GM12873 (cell line): ENCODE data around the gene HUNK.

Source experiments
- TF ChIP-seq, protein P1 (sequence below): IDR thresholded peaks from 2 replicates; pipeline ENCODE4 v1.5.1; 2012; ENCODE audit warnings: low read depth, mild to moderate bottlenecking, moderate library complexity, low read length, control low read depth; ENCODE audit not compliant: insufficient read depth; ENCODE audit errors: missing control alignments

The HUNK gene

DNA sequence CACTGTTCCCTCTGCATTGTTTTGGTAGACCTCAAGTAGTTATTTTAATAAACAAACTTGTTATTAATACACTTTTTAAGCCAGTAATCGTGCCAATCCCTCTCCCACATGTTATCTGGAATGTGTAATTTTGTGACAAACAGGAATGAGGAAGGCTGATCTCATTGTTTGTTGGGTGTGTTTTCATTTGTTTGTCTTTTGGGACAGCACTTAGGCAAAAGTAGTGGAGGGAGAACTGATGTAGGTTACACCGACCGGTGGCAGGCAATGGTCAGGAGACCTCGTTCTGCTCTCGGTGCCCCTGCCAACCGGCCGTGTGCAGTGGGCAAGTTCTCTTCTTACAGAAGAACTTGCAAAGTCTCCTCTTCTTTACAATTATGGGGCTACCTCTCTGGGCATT is 99.8 kb downstream of the HUNK start:
- TF ChIP-seq, protein P1, sequence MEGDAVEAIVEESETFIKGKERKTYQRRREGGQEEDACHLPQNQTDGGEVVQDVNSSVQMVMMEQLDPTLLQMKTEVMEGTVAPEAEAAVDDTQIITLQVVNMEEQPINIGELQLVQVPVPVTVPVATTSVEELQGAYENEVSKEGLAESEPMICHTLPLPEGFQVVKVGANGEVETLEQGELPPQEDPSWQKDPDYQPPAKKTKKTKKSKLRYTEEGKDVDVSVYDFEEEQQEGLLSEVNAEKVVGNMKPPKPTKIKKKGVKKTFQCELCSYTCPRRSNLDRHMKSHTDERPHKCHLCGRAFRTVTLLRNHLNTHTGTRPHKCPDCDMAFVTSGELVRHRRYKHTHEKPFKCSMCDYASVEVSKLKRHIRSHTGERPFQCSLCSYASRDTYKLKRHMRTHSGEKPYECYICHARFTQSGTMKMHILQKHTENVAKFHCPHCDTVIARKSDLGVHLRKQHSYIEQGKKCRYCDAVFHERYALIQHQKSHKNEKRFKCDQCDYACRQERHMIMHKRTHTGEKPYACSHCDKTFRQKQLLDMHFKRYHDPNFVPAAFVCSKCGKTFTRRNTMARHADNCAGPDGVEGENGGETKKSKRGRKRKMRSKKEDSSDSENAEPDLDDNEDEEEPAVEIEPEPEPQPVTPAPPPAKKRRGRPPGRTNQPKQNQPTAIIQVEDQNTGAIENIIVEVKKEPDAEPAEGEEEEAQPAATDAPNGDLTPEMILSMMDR: no peak

DNA sequence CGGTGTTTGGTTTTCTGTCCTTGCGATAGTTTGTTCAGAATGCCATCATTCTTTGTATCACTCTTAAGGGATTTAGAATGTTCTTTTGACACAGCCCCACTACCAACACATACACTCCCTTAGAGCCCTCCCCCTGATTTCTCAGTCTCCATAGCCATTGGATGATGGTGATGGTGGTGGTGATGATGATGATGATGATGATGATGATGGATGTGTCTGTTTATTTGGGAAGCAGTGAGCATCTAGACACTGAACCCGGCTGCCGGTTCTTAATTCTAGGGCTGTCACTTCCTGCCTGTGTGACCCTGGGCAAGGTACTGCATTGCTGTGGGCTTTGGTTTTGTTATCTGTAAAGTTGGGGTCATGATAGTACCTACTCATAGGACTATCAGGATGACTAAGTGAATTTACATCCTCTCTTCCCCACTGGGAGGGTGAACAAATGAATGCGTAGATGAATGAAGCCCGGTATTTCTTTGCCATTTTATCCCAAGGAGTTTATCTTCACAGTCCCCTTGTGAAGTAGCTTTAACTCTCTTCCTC is 100.7 kb downstream of the HUNK start:
- TF ChIP-seq, protein P1: no peak

DNA sequence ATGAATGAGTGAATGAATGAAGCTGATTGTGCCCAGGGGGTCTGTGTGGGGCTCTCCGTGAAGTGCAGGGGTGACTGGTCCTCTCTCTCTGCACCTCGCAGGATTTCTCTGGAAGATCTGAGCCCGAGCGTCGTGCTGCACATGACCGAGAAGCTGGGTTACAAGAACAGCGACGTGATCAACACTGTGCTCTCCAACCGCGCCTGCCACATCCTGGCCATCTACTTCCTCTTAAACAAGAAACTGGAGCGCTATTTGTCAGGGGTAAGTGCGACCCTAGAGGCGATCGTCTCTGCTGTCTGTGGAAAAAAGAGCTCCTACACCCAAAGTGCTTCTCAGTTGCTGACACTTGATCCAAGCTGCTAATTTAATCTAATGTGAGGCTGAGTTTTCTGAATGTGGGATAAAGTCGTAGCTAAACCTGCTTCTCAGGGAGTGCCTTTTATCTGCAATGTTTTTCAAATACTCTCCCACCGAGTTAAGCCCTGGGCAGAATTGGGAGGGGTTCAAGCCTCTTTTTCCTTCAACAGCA is 101.7 kb downstream of the HUNK start:
- TF ChIP-seq, protein P1: no peak

DNA sequence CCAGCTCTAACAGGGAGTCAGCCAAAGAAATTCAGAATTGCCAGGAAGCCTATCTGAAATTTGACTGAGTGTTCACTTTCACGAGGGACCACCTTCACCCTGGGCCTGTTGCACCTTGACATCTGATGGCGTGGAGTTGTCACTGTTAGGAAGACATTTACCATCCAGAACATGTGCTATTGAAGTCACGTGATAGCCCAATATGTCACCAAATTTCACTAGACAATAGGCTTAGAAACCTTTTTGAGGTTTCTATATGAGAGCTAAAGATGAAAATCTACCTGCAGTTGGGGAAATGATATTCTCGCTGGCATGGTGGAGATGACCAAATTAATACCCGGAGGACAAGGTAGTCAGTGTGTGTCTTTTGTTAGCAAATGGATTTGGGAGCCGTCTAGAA is 102.7 kb downstream of the HUNK start:
- TF ChIP-seq, protein P1: no peak

DNA sequence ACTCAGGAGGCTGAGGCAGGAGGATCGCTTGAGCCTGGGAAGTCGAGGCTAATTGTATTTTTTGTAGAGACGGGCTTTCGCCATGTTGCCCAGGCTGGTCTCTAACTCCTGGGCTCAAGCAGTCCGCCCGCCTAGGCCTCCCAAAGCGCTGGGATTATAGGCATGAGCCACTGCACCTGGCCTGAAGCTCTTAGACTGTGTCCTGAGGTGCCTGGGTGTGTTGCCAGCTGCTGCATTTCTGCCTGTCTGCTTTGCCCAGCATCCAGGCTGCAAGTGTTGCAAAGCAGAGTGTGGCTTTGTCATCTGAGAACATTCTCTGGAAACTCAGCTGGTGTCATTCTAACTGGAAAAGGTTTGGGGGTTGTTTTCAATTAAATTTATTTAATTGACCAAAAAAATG is 105.0 kb downstream of the HUNK start:
- TF ChIP-seq, protein P1: no peak

DNA sequence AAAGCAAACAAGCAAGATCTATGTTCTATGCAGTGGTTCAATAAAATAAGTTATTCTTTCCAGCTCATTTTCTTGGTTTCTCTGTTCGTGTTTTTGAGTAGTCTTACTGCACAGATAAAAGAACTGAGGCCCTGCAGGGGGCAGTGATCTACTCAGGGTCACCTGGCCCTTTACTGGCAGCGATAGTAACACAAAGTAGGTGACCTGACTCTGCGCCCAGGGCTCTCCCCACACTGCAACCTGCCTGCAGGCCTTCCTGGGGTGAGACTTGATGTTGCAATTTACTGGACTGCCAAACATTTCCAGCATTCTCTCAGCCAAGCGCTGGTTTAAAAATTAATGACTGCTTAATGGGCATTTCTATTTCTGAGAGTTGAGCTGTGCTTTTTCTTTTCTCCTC is 110.3 kb downstream of the HUNK start:
- TF ChIP-seq, protein P1: no peak

DNA sequence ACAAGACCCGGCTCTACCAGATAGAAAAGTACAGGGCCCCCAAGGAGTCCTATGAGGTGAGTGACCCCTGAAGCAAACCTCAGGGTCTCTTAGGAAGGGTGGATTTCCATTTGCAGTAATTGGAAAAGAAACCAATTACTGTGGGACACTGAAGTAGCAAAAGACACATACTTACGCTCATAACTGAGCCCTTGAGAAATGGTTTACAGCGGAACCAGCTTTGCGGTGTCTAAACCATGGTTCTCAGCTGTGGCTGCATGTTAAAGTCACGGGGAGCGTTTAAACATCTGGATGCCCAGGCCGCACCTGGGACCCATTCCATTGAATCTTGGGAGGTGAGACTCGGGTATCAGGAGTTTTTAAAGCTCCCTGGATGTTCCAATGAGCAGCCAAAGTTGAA is 110.7 kb downstream of the HUNK start:
- TF ChIP-seq, protein P1: no peak

DNA sequence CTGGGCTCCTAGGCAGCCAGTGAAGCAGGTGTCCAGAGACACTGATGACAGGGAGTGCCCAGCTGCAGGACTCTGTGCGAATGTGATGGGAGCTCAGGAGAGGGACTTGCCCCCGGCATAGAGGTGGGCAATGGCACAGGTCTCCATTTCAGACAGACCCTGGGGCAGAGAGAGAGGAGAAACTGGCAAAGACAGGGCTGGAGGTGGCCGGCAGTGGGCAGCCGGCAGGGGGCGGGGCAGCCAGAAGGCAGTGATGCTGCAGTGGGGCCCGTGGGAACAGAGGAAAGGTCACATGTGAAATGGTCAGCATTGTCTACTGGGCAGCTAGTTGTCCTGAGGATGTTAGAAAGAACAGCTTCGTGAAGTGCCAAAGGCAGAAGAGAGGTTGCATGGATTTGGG is 112.6 kb downstream of the HUNK start:
- TF ChIP-seq, protein P1: no peak
